HL-60 (cell line): ENCODE results near the gene AGAP3.

Source experiments
- DNase-seq, 2 experiments: peaks; one replicate each; pipeline ENCODE4 v3.0.0-alpha.2; 2010 to 2020; ENCODE audit warnings: low read depth in 1 of 2, low spot score in 1 of 2
- H3K27ac ChIP-seq: fragments of 250-450 bp; sonication (Bioruptor Pico); replicated peaks from 2 replicates; pipeline ENCODE4 v1.5.1; 2020; ENCODE audit warnings: mild to moderate bottlenecking, moderate library complexity
- H3K27me3 ChIP-seq: fragments of 250-450 bp; sonication (Bioruptor Pico); 2 replicates; pipeline ENCODE4 v1.5.1; 2021; ENCODE audit warnings: mild to moderate bottlenecking, moderate library complexity; ENCODE audit not compliant: insufficient read depth, poor library complexity, severe bottlenecking
- H3K4me3 ChIP-seq: replicated peaks from 2 replicates; pipeline ENCODE4 v1.5.1; 2011; ENCODE audit warnings: mild to moderate bottlenecking, control low read depth, low read length; ENCODE audit not compliant: insufficient read depth
- GABPA ChIP-seq: IDR thresholded peaks from 2 replicates; pipeline ENCODE4 v1.6.1; 2012; ENCODE audit warnings: low read depth
- POLR2AphosphoS5 ChIP-seq: IDR thresholded peaks from 2 replicates; pipeline ENCODE4 v1.6.1; 2012; ENCODE audit warnings: low read depth
- SPI1 ChIP-seq: IDR thresholded peaks from 2 replicates; pipeline ENCODE4 v1.6.1; 2012; ENCODE audit warnings: low read depth, mild to moderate bottlenecking, borderline replicate concordance
- TF ChIP-seq, protein P1 (sequence below): IDR thresholded peaks from 2 replicates; pipeline ENCODE4 v1.6.1; 2012; ENCODE audit warnings: low read depth; ENCODE audit not compliant: insufficient replicate concordance
- TF ChIP-seq, protein P2 (sequence below): IDR thresholded peaks from one replicate; pipeline ENCODE4 v1.5.1; 2011; ENCODE audit warnings: low read length, control low read depth, inconsistent platforms; ENCODE audit not compliant: insufficient read depth

The AGAP3 gene

DNA sequence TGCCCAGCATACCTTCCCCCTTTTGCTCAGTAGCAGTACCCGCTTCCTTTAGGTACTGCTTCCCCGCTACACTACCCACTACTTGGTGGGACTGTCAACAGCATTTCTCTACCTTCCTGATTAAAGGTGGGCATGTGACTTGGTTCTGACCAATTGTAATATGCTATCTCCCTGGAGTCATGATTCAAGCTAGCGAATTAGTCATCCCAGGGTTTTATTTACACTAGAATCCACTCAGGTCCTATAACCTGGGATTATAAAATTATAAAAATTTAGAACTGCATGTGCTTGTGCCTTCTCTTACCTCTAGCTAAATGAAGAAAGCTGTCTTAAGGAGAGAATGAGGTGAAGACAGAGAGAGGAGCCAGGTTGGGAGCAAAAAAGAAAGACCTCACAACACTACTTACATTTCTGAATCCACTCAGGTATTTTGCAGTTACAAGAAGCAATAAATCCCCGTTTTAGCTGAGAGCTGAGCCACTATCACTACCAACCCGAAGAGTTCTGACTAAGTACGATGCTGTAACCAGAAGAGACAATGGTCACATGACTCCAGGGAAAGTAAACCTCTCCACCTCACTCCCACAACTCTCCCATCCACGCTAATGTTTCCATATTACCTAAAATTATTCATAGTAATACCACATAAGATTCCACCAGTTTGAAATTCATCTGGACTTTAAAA lies 71.5 kb downstream of the AGAP3 start:
- Histone ChIP-seq H3K27me3 (peaks cover 28% of the 10 kb centered on the region), H3K27ac (no peak overlapping the region), H3K4me3 (no peak overlapping the region)
- TF ChIP-seq, protein P1, sequence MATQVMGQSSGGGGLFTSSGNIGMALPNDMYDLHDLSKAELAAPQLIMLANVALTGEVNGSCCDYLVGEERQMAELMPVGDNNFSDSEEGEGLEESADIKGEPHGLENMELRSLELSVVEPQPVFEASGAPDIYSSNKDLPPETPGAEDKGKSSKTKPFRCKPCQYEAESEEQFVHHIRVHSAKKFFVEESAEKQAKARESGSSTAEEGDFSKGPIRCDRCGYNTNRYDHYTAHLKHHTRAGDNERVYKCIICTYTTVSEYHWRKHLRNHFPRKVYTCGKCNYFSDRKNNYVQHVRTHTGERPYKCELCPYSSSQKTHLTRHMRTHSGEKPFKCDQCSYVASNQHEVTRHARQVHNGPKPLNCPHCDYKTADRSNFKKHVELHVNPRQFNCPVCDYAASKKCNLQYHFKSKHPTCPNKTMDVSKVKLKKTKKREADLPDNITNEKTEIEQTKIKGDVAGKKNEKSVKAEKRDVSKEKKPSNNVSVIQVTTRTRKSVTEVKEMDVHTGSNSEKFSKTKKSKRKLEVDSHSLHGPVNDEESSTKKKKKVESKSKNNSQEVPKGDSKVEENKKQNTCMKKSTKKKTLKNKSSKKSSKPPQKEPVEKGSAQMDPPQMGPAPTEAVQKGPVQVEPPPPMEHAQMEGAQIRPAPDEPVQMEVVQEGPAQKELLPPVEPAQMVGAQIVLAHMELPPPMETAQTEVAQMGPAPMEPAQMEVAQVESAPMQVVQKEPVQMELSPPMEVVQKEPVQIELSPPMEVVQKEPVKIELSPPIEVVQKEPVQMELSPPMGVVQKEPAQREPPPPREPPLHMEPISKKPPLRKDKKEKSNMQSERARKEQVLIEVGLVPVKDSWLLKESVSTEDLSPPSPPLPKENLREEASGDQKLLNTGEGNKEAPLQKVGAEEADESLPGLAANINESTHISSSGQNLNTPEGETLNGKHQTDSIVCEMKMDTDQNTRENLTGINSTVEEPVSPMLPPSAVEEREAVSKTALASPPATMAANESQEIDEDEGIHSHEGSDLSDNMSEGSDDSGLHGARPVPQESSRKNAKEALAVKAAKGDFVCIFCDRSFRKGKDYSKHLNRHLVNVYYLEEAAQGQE: no peak
- TF ChIP-seq GABPA (no peak), SPI1 (no peak)
- TF ChIP-seq, protein P2, sequence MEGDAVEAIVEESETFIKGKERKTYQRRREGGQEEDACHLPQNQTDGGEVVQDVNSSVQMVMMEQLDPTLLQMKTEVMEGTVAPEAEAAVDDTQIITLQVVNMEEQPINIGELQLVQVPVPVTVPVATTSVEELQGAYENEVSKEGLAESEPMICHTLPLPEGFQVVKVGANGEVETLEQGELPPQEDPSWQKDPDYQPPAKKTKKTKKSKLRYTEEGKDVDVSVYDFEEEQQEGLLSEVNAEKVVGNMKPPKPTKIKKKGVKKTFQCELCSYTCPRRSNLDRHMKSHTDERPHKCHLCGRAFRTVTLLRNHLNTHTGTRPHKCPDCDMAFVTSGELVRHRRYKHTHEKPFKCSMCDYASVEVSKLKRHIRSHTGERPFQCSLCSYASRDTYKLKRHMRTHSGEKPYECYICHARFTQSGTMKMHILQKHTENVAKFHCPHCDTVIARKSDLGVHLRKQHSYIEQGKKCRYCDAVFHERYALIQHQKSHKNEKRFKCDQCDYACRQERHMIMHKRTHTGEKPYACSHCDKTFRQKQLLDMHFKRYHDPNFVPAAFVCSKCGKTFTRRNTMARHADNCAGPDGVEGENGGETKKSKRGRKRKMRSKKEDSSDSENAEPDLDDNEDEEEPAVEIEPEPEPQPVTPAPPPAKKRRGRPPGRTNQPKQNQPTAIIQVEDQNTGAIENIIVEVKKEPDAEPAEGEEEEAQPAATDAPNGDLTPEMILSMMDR: no peak
- DNase-seq: no peak

DNA sequence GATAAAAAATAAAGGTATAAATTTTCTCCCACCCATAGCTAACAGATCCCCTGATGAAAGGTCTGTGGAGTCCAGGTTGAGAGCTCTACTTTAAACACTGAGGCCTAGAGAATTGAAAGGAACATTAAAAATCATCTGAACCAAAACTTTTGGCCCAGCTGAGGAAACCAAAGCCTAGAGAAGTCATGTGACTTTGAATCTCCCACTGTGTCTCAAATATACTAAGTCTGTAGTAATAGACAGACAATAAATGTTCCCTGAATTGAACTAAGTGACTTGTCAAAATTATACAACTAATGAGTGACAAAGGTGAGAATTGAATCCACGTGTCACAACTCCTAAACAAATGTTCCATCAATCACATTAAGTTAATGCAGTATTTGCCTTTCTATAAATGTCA lies 75.5 kb downstream of the AGAP3 start:
- TF ChIP-seq, protein P2: no peak
- TF ChIP-seq SPI1: no peak
- TF ChIP-seq GABPA: no peak
- TF ChIP-seq POLR2AphosphoS5: no peak
- TF ChIP-seq, protein P1: no peak
- no peak overlapping the region for H3K4me3 ChIP-seq
- peaks cover 49% of the 10 kb centered on the region for H3K27me3 ChIP-seq

DNA sequence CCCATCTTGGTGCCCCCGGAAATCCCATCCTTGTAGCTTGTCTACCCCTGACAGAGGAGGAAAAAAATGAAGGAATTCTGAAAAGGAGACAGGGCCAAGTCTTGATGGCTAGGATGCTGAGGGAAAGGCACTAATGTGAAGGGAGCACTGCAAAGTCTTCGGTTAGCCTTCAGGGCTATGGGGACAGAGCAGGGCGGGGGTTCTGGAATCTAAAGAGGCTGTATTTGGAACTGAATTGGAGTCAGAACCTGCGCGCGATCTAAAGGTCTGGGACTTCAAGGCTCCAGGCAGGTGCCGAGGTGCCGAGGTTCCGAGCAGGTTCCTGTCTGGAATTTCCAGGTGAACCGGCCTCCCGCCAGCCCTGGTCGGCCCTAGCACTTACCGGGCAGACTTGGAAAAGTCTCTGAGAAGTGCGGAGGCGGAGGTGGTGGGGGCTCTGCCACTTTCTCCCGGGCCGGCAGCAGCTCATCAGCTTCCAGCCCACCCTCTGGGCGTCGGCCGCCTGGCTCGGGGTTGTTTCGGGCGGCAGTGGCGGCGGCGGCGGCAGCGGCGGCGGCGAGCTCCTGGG lies 80.4 kb downstream of the AGAP3 start:
- TF ChIP-seq POLR2AphosphoS5 (no peak), GABPA (no peak), SPI1 (no peak)
- TF ChIP-seq, protein P1: no peak
- TF ChIP-seq, protein P2: no peak
- Histone ChIP-seq H3K27ac (no peak overlapping the region), H3K27me3 (peaks cover 61% of the 10 kb centered on the region), H3K4me3 (peak overlapping the region; percentile 23)
- no peak for DNase-seq

More for the DNA sequence above, 75.5 kb downstream of the AGAP3 start:
- no peak overlapping the region for H3K27ac ChIP-seq
- no peak for DNase-seq
